HG02642 (cell line): ENCODE data around the gene ATP8B4.

Source experiments
- ATAC-seq: cut with Tn5 transposase; IDR thresholded peaks from one replicate; pipeline ENCODE4 v1.9.1; 2021; ENCODE audit warnings: mild to moderate bottlenecking; ENCODE audit not compliant: unreplicated experiment, poor library complexity

The ATP8B4 gene

GRCh38 chr15:49905221-49905620, 213.8 kb downstream of the ATP8B4 start:
- no peak for ATAC-seq

GRCh38 chr15:49904296-49904695, 214.7 kb downstream of the ATP8B4 start:
- ATAC-seq: no peak

- no peak for ATAC-seq
Observed at GRCh38 chr15:49902685-49903501, 216.1 kb downstream of the ATP8B4 start.

DNA sequence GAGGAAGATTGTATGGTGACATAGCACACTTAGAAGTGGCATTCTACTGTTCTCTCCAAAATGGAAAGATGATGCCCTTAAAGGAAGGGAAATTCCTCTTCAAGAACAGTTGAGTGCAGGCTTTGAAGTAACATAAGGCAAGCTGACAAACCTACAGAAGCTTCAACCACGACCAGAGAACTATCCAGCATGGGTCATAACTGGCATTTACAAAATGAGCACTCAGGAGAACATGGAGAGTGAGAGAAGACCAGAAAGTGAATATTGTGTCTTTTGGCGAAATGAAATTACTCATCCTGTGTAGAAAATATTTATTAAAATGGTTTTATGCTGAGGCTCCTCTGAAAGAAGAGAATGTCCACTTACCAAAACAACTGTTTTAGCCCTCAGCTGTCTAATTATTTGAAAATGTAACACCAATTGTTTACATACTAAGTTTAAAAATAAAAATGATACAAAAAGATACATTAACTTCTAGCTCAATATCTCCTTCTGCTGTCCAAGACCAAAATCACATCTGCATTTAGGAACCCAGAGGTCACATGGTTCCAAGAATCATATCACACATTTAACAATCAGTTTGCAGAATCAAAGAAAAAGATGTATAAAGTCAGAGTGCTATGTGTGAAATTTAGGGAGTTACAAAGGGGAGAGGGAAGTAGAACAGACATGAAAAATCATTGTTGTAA, 216.9 kb downstream of the ATP8B4 start:
- no peak for ATAC-seq

DNA sequence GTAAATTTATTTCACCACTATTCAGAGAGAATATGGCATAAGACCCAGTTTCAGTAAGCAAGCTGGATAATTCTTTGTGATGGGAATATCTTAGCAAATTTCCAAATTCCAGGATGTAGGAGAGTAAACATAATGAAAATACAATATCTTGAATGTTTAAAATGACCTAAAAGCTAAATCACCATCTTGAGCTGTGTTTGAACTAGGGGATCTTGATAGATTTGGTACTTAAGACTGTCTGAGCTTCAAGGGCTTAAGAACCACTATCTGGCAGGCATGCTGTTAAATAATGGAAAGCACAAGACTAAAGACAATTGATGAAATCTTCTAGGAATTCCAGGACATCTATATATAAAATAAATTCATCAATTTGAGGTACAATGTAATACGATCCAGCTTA, 217.7 kb downstream of the ATP8B4 start:
- ATAC-seq: no peak

DNA sequence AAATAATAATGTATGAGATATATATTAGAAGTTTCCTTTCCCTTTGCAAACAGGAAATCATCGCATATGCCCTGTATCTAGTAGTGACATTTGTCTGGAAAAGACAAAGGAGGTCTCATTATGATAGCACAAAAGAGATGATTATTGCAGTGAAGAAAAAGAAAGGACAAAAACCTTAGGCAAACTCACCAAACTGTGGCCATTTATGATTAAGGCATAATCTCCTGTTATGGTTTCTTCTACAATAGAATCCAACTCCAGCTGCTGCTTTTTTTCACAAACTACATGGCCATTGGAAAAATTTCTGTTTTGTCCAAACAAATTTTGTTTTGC, 218.2 kb downstream of the ATP8B4 start:
- no peak for ATAC-seq

DNA sequence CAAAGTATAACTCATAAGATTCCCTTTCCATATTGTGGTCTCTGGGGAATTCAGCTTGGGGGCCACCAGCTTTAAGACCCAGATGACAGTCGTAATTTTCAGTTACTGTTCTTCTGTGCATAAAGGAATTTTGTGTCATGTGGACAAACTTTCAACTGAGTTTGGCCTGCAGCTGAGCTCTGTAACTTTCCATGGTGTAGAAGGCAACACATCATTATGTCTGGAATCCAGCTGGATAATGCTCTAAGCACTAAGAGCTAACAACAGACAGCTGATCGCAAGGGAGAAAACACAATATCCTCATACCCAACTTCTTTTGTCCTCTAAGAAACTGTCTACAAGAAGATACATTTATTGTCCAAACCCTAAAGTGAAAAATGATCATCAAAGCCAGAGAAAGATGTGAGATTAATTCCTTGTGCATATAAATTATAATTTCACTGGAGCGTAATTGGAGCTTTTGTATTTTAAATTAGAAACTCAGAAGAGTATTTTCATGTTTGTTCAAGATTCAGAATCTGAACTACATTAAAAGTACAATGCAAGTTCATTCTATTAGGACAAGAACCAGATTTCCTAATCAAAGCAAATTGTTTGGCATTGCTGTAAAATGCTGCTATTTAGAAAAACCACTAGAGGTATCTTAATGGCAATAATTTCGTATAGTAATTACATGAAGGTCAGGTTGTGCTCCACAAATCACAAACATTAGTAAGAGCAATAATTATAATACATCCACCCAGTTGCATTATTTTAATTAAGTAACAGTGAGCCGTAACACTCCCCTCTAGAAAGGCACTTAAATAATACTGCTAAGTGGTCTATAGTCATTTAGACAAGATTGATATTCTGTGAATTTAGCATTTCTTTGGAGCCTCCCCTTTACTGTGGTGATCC, 218.8 kb downstream of the ATP8B4 start:
- no peak for ATAC-seq

DNA sequence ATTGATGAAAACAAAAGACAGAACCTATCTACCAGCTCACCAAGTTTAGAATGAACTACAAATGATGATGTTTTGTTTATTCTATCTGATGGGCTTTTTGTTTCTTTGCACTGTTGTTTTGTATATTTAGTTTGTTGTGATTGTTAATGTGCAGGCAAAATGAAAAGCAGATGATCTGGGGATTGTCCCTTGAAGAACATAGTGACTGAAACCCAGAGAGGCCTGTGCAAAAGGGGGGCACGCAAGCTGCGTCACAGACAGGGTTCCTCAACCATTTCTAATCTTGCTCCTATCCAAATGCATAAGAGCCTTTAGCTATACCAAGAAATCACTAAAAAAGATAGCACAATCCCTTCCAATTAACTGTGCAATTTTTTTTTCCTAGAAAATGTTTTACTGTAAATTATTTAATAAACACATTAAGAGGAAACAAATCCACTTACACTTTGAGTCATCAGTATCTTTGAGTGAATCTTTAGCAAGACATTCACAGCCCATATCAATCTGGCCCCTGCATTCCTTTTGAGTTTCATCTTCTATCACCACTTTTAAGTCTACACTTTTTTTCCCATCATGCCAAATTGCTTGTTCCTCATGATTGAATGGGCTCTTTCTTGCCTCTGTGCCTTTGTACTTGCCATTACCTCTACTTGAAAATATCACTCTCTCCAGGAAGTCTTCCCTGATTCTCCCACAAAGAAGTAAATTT, 220.3 kb downstream of the ATP8B4 start:
- ATAC-seq: no peak

- ATAC-seq: no peak
Observed at GRCh38 chr15:49898097-49898496, 220.9 kb downstream of the ATP8B4 start.

- no peak for ATAC-seq
Observed at GRCh38 chr15:49895347-49896223, 223.4 kb downstream of the ATP8B4 start.

DNA sequence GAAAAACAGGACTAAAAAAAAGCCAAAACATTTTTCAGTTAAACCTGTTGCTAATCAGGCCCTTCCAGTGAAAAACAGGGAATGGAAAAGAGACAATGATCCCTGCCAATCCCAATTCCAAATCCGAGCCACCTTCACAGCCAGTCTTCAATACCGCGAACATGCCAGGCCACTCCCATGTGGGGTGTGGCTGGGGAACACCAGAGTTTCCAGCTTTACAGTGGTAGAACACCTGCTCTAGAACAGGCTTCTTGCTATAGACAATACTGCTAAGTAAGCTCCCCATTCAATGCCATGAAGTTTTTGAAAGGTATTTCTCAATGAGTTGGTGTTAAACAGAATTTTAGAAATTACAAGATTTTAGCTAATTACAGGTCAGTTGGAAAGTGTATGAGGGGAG, 228.3 kb downstream of the ATP8B4 start:
- no peak for ATAC-seq

DNA sequence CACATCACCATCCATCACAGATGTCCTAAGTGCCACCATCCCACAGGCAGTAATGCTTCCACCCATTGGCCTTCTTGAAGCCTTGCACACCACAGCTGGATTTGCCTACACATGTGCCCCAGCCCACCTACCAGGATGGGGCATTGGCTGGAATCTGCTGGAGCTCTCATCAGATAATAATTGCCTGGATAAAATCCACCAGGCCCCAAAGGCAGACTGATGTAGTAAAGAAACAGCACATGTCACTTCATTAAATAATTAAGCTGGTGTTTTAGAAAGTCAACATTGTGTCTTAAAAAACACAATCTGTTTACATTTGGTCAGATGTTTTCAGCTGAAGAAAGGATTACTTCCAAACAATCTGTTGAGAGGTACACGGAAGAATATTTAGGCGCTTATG, 229.5 kb downstream of the ATP8B4 start:
- ATAC-seq: no peak

DNA sequence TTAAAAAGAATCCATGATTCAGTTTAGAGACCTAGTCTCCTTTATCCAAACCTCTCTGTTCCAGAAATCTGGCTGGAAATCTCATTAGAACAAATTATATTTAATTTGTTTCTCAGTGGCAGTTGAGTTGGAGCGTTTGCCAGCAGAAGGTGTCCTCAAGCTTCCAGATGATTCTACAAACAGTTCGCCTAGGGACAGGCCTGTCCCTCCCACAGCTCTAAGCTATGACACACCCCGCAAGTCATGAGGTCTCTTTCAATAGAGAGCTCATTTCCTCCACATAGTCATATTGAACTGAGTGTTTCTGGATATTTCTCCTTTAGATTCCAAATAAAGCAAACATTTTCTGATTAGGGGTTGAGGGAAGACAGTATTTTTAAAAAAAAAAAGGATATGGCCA, 230.3 kb downstream of the ATP8B4 start:
- ATAC-seq: no peak

GRCh38 chr15:49888323-49888693, 230.7 kb downstream of the ATP8B4 start:
- no peak for ATAC-seq

GRCh38 chr15:49887659-49888322, 231.2 kb downstream of the ATP8B4 start:
- no peak for ATAC-seq

DNA sequence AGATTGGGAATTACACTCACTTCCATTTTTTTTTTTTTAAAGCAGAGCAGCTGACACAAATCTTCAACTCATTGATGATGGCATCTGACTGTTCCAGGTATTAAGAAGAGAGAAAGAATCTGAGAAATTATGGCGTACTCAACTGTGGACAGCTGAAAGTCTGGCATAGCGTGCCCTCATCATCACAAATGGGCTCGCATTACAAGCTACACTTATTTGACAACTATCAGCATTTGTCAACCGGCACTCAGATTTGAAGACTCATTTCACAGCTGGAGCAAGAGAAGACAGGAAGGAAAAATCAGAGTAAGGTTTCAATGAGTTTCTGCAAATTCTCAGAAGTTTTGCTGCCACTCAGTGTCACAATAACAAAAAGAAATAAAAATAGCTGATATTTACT, 235.9 kb downstream of the ATP8B4 start:
- ATAC-seq: no peak

DNA sequence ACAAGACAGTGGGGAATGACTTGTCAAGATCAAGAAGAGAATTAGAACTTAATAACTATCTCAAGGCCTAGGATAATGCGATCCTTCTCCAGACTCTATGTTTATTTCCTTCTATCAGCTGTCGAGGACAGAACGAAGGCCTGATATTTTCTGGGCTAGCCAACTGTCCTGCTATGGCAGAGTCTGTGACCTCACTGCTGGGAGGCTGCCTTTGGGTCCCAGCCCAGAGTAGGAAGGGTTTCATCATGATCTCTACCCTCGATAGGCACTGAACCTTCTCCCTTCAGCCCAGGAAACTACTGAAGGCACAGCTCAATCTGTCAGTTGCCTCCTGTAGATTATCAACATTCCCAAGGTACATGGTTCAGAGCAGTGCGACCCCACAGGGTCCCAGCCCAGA, 237.2 kb downstream of the ATP8B4 start:
- ATAC-seq: no peak

DNA sequence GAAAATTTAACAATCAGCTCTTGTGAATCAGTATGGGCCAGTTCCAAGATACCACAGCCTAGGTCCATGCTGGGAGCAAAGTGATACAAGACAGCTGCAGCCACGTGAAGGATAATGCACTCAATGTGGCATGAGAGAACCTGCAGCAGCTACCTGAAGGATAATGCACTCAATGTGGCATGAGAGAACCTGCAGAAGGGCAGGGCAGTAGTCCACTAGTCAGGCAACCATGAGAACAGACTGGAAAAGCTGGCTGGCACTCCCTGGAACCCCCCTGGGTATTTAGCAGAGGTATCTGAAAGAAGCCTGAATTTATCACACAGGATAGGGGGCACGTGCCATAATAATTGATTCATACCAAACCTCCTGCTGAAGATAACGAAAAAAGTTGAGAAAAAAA, 237.6 kb downstream of the ATP8B4 start:
- no peak for ATAC-seq

GRCh38 chr15:49877873-49878521, 241.0 kb downstream of the ATP8B4 start:
- no peak for ATAC-seq
